Activated CD4-positive, alpha-beta T cell treated with anti-CD3 and anti-CD28 coated beads for 1 hour (primary cell): ENCODE measurements around the gene GABBR2.

ENCODE experiments used
- DNase-seq: peaks from one replicate; pipeline ENCODE4 v3.0.0-alpha.2; 2020

GABBR2 gene

DNA sequence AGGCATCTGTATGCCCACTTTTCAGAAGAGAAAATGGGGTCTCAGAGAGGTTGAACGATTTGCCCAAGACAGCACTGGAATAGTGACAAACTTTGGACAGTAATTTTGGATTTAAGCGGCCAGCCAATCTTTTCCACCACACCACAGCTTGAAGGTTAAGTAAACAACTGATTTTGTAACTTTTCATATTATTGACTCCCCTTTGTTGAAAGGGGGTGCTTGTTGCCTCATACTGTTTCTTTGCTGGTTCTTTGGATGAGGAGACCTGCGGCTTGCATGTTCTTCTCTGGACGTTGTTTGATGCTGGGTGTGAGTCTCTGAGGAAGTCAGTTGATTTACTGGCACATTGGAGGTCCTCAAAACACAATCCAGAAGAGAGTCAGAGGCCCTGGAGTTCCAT is 11.7 kb upstream of the GABBR2 start:
- DNase-seq = no peak

GRCh38 chr9:98719055-98719454 is 10.3 kb upstream of the GABBR2 start:
- no peak for DNase-seq

DNA sequence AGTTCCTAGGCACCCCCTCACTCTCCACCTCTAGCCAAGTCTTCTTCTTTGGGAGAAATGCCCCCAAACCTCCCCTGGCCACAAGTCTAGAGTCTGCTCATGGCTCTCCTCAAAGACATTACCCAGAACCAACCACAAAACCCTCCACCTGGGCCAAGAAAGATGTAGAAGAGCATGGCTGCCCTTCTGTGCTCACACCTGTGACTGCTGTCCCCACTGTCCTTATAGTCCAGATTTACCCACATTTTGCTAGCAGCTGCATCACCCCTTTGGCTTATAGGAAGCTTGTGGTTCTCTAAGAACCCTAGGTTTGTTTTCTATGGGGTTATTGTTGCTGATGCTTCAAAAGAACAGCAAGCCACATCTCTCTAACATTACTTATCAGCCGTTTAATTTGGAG is 6.1 kb upstream of the GABBR2 start:
- no peak for DNase-seq

GRCh38 chr9:98712987-98713386 is 4.3 kb upstream of the GABBR2 start:
- no peak for DNase-seq

DNA sequence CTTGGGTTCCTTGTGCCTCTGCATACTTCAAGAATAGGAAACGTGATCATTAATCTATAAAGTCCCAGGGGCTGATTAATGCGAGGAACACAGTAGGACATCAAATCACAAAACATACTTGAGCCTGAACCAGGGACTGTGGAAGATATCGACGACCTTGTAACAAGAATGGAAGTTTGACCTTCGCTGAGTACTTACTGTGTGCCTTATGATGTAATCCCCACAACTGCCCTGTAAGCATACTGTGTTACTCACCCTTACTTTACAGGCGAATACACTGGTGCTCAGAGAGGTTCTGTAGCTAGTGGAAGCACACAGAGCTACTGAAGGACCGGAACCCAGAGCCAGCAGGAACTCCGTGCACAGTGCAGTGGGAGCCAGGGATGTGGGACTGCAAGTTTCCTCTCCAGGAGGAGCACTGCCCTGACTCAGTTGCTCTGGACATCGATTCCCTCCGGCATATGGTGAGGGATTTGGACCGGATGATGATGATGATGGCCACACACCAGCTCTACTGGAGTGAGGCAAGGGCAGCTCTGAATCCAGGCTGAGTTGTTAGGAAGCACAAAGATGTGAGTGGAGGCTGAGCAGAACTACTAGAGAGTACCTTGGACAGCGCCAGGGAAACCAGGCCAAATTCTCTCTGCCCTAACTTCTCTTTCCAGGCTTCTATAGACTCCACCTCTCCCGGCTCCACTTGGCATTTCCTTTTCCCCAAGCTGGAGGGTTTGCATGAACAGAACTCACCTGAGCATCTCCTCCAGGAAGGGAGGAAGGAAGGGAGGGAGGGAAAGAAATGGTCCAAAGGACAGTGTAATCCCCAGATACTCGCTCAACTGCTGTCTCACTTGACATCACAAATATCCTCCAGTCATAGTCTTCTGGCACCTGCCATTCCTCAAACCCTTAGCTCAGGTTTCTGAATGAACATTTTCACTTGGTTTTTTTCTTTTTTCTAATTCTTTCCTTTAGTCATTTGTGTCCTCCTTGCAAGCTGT is 1.5 kb upstream of the GABBR2 start:
- no peak for DNase-seq

DNA sequence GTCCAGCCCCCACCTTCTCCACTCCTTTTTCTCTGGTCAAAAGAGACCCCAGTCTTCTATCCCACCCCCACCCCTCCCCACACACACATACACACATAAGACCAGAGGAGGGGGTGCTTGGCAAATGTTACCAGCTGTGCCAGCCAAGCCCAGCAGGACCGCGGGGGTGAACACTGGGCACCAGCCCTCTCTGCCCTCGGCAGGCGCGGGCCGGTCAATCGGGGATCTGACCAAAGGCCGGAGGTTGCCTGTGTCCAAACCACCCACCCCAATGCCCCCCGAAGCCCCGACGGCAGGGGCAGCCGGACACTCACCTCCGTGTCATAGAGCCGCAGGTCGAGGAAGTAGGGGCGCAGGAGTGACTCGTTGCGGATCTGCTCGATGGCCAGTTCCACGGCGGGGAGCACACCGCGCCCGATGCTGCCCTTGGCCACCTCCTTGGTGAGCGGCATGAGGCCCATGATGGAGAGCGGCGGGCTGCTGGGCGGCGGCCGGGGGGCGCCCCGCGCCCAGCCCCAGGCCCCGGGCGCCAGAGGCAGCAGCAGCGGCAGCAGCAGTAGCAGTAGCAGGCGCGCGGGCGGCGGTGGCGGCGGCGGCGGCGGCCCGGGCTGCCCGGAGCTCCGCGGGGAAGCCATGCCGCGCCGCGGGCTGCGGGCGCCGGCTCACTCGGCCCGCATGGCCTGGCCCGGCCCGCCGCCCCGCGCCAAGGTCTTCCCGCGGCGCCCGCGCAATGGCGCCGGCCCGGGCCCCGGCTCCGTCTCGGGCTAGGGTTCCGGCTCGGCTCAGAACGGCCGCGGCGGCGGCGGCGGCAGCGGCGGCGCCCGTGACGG is 417 bp downstream of the GABBR2 start:
- no peak for DNase-seq

DNA sequence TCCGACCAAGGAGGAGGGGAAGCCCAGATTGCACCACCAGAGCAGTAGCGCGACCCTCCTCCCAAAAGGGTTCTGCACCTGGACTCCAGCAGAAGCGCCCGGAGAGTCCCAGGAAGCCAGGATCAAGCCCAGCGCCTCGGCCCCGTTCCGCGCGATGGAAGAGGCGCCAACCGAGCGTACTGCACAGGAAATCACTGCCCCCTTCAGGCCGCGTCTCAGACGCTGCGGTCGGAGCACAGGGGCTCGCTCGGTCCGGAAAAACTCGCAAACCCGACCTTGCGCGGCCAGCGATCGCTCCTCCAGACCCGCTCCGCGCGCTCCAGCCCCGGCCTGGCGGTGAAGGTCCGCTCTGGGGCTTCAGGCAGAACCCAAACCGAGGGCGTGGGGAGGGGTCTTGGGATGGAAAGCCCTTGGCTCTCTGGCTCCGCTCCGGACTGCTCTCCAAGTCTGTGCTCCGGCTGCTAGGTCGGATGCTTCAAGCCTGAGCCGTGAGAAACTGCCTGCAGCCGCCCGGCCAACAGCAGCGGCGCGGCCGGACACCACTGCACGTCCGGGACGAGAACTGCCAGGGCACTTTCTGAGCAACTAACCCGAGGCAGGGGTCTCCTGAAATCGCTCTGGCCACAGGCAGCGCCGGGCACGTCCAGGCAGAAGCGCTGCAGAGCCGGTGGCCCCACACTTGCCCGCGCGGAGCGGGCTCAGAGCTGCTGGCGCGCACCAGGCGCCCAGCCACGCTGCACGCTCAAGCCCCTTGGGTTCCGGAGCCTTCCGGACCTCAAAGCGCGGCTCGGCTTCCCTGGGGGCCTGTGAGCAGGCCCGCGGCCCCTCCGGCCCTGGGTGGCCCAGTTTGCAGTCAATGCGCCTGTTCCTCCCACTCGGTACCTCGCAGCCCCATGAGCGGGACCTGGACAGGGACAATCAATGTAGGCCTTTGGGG is 1.3 kb downstream of the GABBR2 start:
- DNase-seq = no peak

DNA sequence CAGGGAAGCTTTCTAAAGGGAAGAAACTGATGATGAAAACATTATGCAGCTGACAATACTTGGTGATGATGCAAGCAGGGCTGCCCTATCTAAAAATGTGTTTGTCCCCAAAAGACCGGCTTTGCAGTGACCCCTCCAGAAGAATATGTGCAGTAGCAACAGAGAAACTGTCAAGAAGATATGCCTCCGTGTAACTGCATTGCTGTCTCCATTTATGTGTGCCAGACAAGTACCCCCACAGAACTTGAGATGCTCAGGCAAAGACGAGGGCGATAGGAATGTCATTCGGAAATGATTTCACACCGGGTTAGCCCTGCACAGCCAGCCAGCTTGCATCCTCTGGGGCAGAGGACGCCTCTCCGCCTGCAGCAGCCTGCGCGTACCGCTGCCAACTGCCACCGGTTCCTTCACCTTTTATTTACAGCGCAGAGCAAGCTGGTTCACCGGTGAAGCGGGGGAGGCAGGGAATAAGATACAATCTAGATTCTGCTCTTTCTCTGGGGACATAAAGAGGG is 2.0 kb downstream of the GABBR2 start:
- no peak for DNase-seq

DNA sequence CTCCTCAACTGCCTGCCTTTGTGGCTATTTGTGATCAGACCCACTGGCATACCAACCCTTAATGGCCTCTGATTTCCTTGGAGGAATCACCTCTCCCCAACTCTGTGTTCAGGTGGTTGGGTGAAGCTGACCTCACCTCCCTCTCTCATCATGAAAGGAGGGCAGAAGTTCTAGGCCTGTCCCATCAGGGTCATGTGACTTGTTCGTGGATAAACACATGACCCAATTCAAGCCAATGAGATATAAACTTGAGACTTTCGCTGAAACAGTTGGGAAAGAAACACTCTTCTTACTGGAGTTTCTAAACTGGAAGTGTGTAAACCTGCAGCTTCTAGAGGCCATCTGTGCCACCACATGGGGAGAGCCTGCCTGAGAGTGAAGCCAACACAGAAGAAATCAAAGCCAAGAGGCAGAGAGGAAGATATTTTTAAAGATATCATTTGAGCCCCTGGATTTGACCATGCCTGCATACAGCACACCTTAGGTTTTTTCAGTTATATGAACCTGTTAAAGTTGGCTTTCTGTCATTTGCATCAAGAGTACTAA is 5.8 kb downstream of the GABBR2 start:
- DNase-seq = no peak

DNA sequence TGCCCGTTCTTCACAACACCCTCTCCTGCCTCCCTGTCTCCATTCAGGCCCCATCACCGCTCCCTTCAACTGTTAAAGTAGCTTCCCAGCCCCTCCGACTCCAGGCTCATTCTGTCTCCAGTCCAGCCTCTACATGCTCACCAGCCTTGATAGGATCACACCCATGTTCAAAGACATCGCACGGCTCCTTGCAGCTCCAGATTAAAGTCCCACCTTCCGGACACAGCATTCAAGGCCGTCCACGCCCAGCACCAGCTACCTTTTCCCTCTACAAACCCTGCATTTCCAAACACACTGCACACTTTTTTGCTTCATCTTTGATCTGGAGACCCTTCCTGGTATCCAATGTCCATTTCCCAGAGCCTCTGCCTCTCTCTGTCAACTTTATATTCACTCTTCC is 6.4 kb downstream of the GABBR2 start:
- DNase-seq = no peak

DNA sequence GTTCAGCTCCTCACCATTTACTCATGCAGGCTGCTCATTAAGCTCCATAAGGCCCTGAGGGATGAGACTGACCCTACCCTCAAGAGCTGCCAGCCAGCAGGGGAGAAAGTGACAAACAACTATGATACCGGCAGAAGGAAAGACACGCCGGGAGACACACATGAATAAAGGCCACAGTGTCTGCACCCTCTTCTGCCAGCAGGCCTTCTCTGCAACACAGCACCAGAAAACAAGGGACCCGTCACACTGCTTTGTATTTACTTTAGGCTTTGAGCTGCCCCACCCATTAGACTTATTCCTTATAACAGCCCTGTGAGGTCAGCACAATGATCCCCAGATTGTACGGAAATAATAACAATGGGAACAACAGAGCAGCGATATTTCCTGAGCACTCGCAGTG is 7.2 kb downstream of the GABBR2 start:
- no peak for DNase-seq

DNA sequence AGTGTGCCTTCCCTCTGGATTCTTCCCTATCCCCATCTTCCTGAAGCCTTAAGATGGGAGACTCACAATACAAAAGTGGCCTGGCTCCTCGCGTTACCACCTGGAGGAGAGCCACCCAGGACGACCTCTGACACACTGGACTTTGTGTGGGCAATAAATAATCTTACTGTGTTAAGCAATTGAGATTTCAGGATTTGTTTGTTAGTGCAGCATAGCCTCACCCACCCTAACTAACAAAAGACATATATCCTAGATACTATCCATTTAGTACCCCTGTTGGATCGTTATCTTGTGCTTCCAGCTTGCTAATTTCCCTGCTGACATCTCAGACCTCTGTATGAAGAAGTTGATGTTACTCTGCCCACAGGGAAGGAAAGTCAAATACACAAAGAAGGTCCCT is 7.9 kb downstream of the GABBR2 start:
- no peak for DNase-seq

DNA sequence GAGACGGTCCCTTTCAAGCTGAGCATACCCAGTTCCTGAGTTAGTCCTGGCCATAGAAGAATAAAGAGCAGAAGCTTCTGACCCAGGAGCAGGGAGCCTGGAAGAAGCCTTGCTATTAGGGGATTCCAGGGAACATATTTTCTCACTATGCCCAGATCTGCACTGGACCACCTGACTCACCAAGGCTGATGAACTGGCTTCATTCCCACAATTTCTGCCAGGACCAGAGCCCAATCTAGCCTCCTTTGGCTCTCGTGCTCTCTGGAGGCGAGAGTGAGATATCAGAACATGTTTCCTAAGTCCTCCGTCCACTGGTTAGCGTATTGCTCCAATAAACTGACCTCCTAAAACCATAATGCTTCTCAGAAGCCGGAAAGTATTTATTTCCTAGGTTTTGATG is 9.9 kb downstream of the GABBR2 start:
- no peak for DNase-seq

DNA sequence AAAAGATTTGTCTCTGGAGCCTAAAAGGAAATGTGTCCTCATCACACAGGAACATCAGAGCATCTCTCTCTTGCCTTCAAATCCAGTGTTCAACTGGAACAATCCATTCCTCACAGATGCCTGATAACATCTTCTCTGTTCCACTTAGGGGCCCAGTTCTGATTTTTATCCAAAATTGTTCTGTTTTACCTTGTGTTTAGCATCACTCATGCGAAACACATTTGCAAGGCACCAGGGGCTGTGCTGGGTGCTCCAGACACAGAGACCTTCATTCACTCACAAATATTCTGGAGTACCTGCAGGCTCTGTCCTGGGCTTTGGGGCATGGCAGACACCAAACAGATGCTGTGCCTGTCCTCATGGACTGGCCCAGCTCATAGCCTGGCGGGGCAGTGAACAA is 13.8 kb downstream of the GABBR2 start:
- no peak for DNase-seq

GRCh38 chr9:98692392-98692791 is 16.3 kb downstream of the GABBR2 start:
- no peak for DNase-seq

DNA sequence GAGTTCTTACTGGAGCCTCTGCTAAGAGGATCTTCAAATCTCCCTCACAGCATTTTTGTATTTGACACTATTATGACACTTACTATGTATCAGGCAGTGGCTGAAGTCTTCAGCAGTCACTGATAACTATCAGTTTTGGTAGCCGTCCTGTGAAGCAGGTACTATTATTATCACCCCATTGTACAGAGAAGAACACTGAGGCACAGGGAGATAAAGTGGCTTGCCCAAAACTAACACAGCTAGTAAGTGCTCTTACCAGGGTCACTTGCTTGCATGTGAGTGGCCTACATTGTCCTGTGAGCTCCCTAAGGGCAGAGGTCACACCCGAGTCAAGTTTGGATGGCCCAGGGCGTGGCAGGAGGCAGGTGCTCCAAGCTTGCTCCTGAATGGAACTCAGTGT is 16.8 kb downstream of the GABBR2 start:
- DNase-seq = no peak

DNA sequence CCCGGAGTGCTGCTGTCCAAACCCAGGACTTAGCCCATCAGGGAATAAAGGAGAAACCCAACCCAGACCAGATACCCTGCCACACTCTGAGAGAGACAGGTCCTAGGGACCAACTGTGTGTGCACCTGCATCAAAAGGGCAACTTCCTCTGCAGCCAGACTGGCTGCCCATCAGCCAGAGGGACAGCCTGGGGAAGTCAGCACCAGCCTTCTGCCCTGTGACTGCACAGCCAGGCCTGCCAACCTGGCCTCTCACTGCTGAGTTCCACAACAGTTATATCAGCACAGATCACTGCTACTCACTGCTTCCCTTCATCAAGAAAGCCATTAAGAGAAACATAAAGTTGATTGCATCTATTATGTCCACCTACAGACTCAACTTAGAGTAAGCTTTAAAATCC is 18.0 kb downstream of the GABBR2 start:
- no peak for DNase-seq

DNA sequence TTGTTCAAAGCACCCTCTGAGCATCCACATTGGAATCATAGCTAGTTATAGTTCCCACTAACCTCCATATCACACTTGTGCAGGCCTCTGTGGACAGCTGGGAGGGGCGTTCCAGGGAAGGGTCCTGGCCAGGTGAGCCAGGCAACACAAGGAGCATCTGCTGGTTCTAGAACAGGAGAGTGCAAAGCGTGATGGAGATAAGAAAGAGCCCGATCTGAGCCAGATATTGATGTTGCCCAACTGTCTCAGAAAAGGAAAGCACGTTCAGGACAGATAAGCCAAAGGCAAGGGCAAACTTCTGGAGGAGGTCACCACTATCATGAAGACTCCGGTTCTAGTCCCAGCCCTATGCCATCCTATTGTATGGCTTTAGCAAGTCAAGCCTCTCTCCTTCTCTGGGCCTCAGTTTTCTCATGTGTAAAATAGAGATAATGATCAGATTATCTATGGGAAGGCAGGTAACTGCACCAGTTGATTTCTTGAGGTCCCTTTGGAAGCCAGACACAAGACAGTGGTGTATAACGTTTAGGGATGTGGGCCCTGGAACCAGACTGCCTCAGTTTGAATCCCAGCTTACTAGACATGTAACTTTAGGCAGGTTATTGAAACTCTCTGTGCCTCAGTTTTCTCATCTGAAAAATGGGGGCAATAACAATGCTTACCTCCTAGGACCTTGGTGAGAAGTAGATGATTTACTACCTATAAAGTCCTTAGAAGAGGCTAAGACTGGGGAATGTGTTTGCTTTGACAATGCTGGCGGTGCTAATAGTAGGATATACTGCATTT is 19.8 kb downstream of the GABBR2 start:
- no peak for DNase-seq

DNA sequence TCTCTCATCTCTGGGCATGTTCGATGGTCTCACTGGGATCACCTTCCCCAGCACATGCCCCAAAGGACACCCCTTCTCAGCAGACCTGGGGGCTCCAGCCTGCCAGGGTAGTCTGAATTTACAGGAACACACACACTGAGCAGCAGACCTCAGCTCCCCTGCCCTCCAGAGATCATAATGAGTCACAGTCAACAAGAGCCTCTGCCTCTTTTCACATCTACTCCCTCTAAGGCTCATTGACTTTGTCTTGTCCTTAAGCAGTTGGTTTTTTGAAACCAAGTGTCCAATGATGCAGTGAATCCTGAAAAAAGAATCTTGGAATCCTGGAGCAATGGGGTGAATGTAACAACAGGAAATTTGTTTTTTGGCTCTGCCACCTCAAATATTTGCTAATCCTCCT is 20.8 kb downstream of the GABBR2 start:
- DNase-seq = no peak

- no peak for DNase-seq
Observed at GRCh38 chr9:98686961-98687855, 21.5 kb downstream of the GABBR2 start.
